GM18858 (cell line): ENCODE results near the gene BORCS5.
"Not testable (repeated sequence)": the region's sequence is repeated elsewhere in the genome, so short reads cannot be mapped to it uniquely, and the experiment has no call there.

Experiments used
- ATAC-seq: cut with Tn5 transposase; IDR thresholded peaks from one replicate; pipeline ENCODE4 v1.9.1; 2021; ENCODE audit not compliant: unreplicated experiment

The BORCS5 gene

DNA sequence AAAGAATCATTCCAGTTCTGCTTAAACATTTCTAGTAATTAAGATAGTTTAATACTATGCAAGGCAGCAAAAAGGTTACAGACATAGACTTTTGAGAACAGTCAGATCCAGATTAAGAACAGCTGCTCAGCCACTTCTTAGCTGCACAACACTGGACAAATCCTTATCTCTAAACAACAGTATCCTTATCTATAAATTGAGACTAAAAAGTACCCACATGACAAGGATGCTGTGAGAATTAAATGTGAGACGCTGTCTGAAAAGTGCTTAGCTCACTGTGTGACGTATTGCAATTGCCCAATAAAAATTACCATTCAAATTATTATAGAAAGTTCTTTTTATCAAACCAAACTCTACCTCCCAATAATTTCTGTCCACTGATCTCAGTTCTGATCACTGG is 35.5 kb downstream of the BORCS5 start:
- ATAC-seq, result no peak

GRCh38 chr12:12393171-12393570 is 36.3 kb downstream of the BORCS5 start:
- no peak for ATAC-seq

GRCh38 chr12:12396694-12397093 is 39.8 kb downstream of the BORCS5 start:
- ATAC-seq, result no peak

DNA sequence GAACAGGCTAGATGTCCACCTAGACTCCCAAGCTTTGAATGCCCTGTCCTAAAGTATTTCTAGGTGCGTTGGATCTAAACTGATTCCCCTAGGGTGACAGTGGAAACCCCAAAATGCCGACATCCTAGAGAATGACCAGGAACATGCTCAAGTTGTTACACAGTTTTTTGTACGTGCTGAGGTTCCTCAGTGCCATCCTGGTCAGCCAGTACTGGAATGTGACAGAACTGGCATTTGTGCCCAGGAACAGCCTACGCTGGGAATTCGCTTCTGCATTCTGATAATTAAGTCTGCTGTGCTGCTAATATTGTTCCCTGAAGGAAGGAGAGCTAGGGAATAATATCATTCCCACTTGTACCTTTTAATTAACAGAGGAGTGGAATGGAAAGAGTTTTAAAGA is 40.3 kb downstream of the BORCS5 start:
- no peak for ATAC-seq

DNA sequence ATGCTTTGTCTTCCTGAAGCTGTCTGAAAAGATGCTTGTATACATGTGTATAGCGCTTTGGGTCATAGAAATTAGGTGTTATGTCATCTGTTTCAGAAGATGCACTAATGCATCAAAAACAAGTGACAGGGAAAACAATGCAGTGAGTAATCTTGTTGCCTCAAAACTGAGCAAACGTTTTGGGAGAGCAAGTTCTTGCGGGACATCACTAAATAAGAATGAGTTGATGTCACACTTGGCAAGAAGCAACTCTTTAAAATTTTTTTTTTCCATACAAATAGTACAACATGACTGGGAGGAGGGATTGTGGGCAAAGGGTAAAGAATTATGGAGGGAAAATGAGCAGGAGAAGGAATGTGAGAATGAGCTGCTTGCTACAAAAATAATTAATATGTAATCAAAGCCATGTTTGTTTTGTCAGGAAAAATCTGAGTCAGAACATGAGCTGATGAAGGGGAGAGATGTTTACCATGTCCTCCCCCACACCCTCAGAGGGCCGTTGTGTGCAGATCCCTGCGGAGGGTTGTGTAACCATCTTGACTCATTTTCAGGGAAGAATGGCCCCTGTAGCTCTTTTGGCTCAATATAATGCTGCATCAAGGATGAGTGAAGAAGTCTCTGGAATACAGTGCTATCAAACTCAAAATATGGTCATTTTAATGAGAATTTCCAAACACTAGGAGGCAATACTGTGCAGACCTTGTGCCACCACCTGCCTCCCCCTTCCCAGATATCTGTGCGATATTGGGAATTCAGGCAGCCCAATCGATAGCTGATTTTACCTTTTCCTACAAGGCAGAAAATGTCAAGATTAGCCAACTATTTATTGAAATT is 41.4 kb downstream of the BORCS5 start:
- ATAC-seq, result no peak

- no peak for ATAC-seq
Observed at GRCh38 chr12:12399161-12399560, 42.3 kb downstream of the BORCS5 start.

GRCh38 chr12:12399776-12400305 is 43.0 kb downstream of the BORCS5 start:
- ATAC-seq, result no peak

GRCh38 chr12:12400793-12401192 is 43.9 kb downstream of the BORCS5 start:
- no peak for ATAC-seq

GRCh38 chr12:12403264-12404248 is 46.7 kb downstream of the BORCS5 start:
- no peak for ATAC-seq

GRCh38 chr12:12404297-12404696 is 47.4 kb downstream of the BORCS5 start:
- no peak for ATAC-seq

DNA sequence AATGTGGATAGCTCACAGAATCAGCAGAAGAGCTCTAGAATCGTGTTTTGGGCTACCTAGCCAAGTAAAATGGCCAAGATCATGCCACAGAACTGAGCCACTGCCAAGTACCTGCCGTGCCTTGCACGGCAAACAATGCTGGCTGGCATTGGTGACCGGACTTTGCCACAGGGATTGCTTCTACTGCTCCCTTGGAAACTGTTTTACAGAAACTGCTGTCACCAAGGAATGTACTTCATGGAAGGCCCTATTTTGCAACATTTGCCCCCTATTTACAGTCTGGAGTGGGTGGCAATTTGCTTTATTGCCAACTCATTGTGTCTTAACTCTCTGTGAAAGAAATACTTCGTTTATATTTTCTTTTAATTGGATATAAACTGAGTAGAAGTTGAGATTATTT is 49.0 kb downstream of the BORCS5 start:
- ATAC-seq, result no peak

GRCh38 chr12:12406762-12407161 is 49.9 kb downstream of the BORCS5 start:
- ATAC-seq, result no peak

GRCh38 chr12:12408265-12408690 is 51.4 kb downstream of the BORCS5 start:
- no peak for ATAC-seq

DNA sequence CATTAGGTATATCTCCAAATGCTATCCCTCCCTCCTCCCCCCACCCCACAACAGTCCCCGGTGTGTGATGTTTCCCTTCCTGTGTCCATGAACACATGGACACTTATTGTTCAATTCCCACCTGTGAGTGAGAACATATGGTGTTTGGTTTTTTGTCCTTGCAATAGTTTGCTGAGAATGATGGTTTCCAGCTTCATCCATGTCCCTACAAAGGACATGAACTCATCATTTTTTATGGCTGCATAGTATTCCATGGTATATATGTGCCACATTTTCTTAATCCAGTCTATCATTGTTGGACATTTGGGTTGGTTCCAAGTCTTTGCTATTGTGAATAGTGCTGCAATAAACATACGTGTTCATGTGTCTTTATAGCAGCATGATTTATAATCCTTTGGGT is 52.5 kb downstream of the BORCS5 start:
- not testable (repeated sequence) for ATAC-seq

DNA sequence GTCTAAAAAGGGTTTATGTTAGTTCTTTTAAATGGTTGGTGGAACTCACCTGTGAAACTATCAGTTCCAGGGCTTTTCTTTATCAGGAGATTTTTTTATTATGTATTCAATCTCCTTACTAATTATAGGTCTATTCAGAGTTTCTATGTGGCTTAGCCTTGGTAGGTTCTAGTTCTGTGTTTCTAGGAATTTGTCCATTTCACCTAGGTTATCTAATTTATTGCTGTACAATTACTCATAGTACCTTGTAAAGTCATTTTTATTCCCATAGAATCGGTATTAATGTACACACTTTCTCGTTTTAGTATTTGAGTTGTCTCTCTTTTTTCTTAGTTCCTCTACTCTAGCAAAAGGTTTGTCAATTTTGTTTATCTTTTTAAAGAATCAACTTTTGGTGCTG is 59.0 kb downstream of the BORCS5 start:
- no peak for ATAC-seq

DNA sequence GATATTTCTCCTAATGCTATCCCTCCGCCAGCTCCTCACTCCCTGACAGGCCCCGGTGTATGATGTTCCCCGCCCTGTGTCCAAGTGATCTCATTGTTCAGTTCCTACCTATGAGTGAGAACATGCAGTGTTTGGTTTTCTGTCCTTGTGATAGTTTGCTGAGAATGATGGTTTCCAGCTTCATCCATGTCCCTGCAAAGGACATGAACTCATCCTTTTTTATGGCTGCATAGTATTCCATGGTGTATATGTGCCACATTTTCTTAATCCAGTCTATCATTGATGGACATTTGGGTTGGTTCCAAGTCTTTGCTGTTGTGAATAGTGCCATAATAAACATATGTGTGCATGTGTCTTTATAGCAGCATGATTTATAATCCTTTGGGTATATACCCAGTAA is 62.3 kb downstream of the BORCS5 start:
- ATAC-seq, result not testable (repeated sequence)

- ATAC-seq, result no peak
Observed at GRCh38 chr12:12423367-12423766, 66.5 kb downstream of the BORCS5 start.

- ATAC-seq, result no peak
Observed at GRCh38 chr12:12425001-12425400, 68.1 kb downstream of the BORCS5 start.

- ATAC-seq, result no peak
Observed at GRCh38 chr12:12425616-12426015, 68.7 kb downstream of the BORCS5 start.

DNA sequence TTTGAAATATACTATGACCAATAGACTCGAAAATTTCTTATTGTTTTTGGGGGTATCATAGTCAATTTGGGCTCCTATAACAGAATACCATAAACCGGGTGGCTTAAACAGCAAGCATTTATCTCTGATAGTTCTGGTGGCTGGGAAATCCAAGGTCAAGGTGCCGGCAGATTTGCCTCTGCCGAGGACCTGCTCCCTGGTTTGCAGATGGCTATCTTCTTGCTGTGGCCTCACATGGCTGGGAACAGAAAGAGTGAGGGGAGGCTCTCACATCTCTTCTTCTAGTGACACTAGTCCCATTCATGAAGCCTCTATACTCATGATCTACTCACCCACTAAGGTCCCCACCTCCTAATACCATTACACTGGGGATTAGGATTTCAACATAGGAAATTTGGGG is 70.7 kb downstream of the BORCS5 start:
- no peak for ATAC-seq

- ATAC-seq, result no peak
Observed at GRCh38 chr12:12428047-12428446, 71.2 kb downstream of the BORCS5 start.
